ENCODE measurements around the gene CNEP1R1. TPM values are rescaled to one million over a fixed set of nuclear protein-coding genes. Genes with fewer than 3 reads are reported as not detected.

CNEP1R1 gene
- polyA plus RNA-seq, 3 donors from 2014 or later = 15.7 to 23.7 (median 19.4) TPM

- H3K27me3 Mint-ChIP-seq (ENCODE audit: low read depth in 3 of 3) = peaks cover 0 to 2% (median 0%) of the 10 kb centered on the region in 3 donors
- peaks cover 15 to 55% (median 32%) of the 10 kb centered on the region in 3 donors for H3K36me3 Mint-ChIP-seq
- H3K4me1 Mint-ChIP-seq = peaks cover 0 to 12% of the 10 kb centered on the region in 2 donors
- H3K9me3 Mint-ChIP-seq = no peaks in the 10 kb centered on the region
- no peak overlapping the region for H3K27ac Mint-ChIP-seq
- DNase-seq = no peak
- H3K4me3 Mint-ChIP-seq = no peak overlapping the region
Measured at GRCh38 chr16:50079397-50080140, 54.5 kb downstream of the CNEP1R1 start.

- Mint-ChIP-seq H3K27ac (no peak overlapping the region), H3K4me3 (no peak overlapping the region), H3K27me3 (ENCODE audit: low read depth in 3 of 3) (peaks cover 0 to 1% (median 0%) of the 10 kb centered on the region in 3 donors), H3K9me3 (no peaks in the 10 kb centered on the region), H3K36me3 (peaks cover 24 to 66% (median 41%) of the 10 kb centered on the region in 3 donors), H3K4me1 (peaks cover 0 to 5% of the 10 kb centered on the region in 2 donors)
- DNase-seq = no peak
Measured at GRCh38 chr16:50081428-50082018, 56.5 kb downstream of the CNEP1R1 start.

- no peak overlapping the region for H3K27ac Mint-ChIP-seq
- H3K9me3 Mint-ChIP-seq = no peaks in the 10 kb centered on the region
- no peak for DNase-seq
- peaks cover 0 to 5% of the 10 kb centered on the region in 2 donors for H3K4me1 Mint-ChIP-seq
- H3K36me3 Mint-ChIP-seq = peaks cover 29 to 64% (median 37%) of the 10 kb centered on the region in 3 donors
- H3K27me3 Mint-ChIP-seq (ENCODE audit: low read depth in 3 of 3) = no peaks in the 10 kb centered on the region
- no peak overlapping the region for H3K4me3 Mint-ChIP-seq
Measured at GRCh38 chr16:50083996-50084395, 59.0 kb downstream of the CNEP1R1 start.

GRCh38 chr16:50086176-50086575 lies 61.2 kb downstream of the CNEP1R1 start:
- DNase-seq = no peak
- no peak overlapping the region for H3K4me3 Mint-ChIP-seq
- no peaks in the 10 kb centered on the region for H3K27me3 Mint-ChIP-seq (ENCODE audit: low read depth in 3 of 3)
- H3K4me1 Mint-ChIP-seq = peaks cover 0 to 5% of the 10 kb centered on the region in 2 donors
- peaks cover 25 to 59% (median 32%) of the 10 kb centered on the region in 3 donors for H3K36me3 Mint-ChIP-seq
- H3K9me3 Mint-ChIP-seq = no peaks in the 10 kb centered on the region
- H3K27ac Mint-ChIP-seq = no peak overlapping the region

Other genes with a start within 250 kb of the CNEP1R1 start
- not detected for gene ZNF423, start 169.1 kb upstream of the CNEP1R1 start, polyA plus RNA-seq
- gene HEATR3, start 40.7 kb downstream of the CNEP1R1 start, polyA plus RNA-seq = 1 to 10 TPM; 3.2 to 8.5 (median 3.8) TPM
- 1 to 10 TPM; 3.4 to 5.9 (median 5.7) TPM for gene TENT4B, start 128.1 kb downstream of the CNEP1R1 start, polyA plus RNA-seq
- gene ADCY7, start 241.3 kb downstream of the CNEP1R1 start, polyA plus RNA-seq = 100 to 1,000 TPM in 2 of 3 donors, 10 to 100 TPM in 1; 97.6 to 209 (median 108) TPM